K562 (cell line): ENCODE measurements around the gene LGALS7B.

Experiments used
- CBX5 ChIP-seq: IDR thresholded peaks from 2 replicates; pipeline ENCODE4 v1.6.1; 2014; ENCODE audit warnings: low read depth, borderline replicate concordance
- GATA2 ChIP-seq: sonication (generic); formaldehyde crosslinking; IDR thresholded peaks from 2 replicates; pipeline ENCODE4 v1.4.0; 2020; ENCODE audit warnings: mild to moderate bottlenecking, missing genetic modification reagents
- IRF1 ChIP-seq: sonication (generic); formaldehyde crosslinking; IDR thresholded peaks from 2 replicates; pipeline ENCODE4 v1.8.0; 2022; ENCODE audit warnings: missing genetic modification reagents, mild to moderate bottlenecking, borderline replicate concordance
- JUND ChIP-seq, 2 experiments: IDR thresholded peaks; 2 replicates in 1 of 2; 3 replicates in 1 of 2; pipeline ENCODE4 v1.6.1; 2011; ENCODE audit warnings: borderline replicate concordance in 2 of 2, low read depth in 2 of 2, low read length in 2 of 2, improper control_type of control experiment in 1 of 2, missing biosample characterization in 1 of 2, missing genetic modification characterization in 1 of 2, missing genetic modification reagents in 1 of 2
- MAX ChIP-seq: sonication (generic); formaldehyde crosslinking; IDR thresholded peaks from 2 replicates; pipeline ENCODE4 v1.9.0; 2022; ENCODE audit warnings: mild to moderate bottlenecking, missing genetic modification reagents
- REST ChIP-seq, 2 experiments: fragments of 450-650 bp; formaldehyde crosslinking in 1 of 2; IDR thresholded peaks; 2 replicates each; pipeline versions ENCODE4 v1.4.0 to v1.6.1; 2014 to 2020; ENCODE audit warnings: mild to moderate bottlenecking in 2 of 2, borderline replicate concordance in 1 of 2, low read depth in 1 of 2
- ZNF274 ChIP-seq: IDR thresholded peaks from 2 replicates; pipeline ENCODE4 v1.6.1; 2011; ENCODE audit warnings: low read depth, mild to moderate bottlenecking, low read length, moderate library complexity, borderline replicate concordance
- TF ChIP-seq, protein P1 (sequence below), 3 experiments: IDR thresholded peaks in 2 of 3; conservative IDR thresholded peaks in 1 of 3; 2 replicates each; pipeline ENCODE4 v1.5.1; 2011 to 2012; ENCODE audit warnings: low read length in 3 of 3, mild to moderate bottlenecking in 3 of 3, control low read depth in 2 of 3, improper control_type of control experiment in 1 of 3, inconsistent platforms in 1 of 3, low read depth in 1 of 3, mixed read lengths in 1 of 3, moderate library complexity in 1 of 3; ENCODE audit not compliant: insufficient read depth in 2 of 3

DNA sequence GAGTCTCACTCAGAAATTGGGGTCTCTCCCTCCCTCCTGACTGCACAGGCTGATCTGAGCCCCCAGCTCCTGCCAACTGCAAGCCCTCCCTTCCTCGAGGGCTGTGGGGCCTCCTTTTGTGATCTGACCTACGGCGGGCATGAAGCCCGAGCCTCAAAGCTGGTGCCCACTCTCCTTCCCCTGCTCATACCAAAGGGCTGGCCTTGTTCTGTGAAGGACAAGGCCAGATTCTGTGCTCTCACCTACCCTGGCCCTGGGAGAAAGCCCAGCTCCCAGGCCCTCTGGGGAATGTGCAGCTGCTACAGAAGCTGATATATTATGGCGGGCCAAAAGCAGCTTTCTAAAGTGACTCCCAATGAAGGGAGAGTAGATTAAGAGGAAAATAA, 51.6 kb downstream of the LGALS7B start:
- no peak for TF ChIP-seq IRF1 (CRISPR knock-in tag)
- TF ChIP-seq, protein P1, sequence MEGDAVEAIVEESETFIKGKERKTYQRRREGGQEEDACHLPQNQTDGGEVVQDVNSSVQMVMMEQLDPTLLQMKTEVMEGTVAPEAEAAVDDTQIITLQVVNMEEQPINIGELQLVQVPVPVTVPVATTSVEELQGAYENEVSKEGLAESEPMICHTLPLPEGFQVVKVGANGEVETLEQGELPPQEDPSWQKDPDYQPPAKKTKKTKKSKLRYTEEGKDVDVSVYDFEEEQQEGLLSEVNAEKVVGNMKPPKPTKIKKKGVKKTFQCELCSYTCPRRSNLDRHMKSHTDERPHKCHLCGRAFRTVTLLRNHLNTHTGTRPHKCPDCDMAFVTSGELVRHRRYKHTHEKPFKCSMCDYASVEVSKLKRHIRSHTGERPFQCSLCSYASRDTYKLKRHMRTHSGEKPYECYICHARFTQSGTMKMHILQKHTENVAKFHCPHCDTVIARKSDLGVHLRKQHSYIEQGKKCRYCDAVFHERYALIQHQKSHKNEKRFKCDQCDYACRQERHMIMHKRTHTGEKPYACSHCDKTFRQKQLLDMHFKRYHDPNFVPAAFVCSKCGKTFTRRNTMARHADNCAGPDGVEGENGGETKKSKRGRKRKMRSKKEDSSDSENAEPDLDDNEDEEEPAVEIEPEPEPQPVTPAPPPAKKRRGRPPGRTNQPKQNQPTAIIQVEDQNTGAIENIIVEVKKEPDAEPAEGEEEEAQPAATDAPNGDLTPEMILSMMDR (IDR thresholded peaks at IDR 0.05 in 2 of 3, conservative IDR thresholded peaks at IDR 0.05 in 1 of 3; ENCODE audit: insufficient read depth in 2 of 3, low read depth in 1 of 3, low read length in 3 of 3): no peak
- no peak for TF ChIP-seq GATA2 (CRISPR knock-in tag)
- no peak for TF ChIP-seq JUND (IDR thresholded peaks at IDR 0.05; ENCODE audit: borderline replicate concordance, low read depth, low read length)
- TF ChIP-seq JUND (tag; IDR thresholded peaks at IDR 0.05; ENCODE audit: borderline replicate concordance, low read depth, low read length): no peak
- no peak for TF ChIP-seq MAX (CRISPR knock-in tag)
- TF ChIP-seq CBX5: no peak
- no peak for TF ChIP-seq REST (IDR thresholded peaks at IDR 0.05; ENCODE audit: borderline replicate concordance)
- TF ChIP-seq REST (CRISPR knock-in tag; IDR thresholded peaks at IDR 0.05; ENCODE audit: low read depth): no peak
- no peak for TF ChIP-seq ZNF274
